Osteoblast (primary cell): ENCODE data around the gene RAB3B. TPM values are rescaled to one million over a fixed set of nuclear protein-coding genes. Genes with fewer than 3 reads are reported as not detected.

ENCODE experiments used
- DNase-seq: peaks from one replicate; pipeline ENCODE4 v3.0.0; 2011; ENCODE audit warnings: low spot score, mixed read lengths; ENCODE audit not compliant: insufficient read length; ENCODE audit errors: missing footprints
- H2AFZ ChIP-seq: 2 replicates; pipeline ENCODE4 v1.6.0; 2011; ENCODE audit warnings: mild to moderate bottlenecking, low read length
- H3K27ac ChIP-seq: 2 replicates; pipeline ENCODE4 v1.5.1; 2011; ENCODE audit warnings: mild to moderate bottlenecking, low read depth, low read length, moderate library complexity
- H3K27me3 ChIP-seq: 2 replicates; pipeline ENCODE4 v1.6.0; 2012; ENCODE audit warnings: mild to moderate bottlenecking, control low read depth, inconsistent platforms, low read length, moderate library complexity; ENCODE audit not compliant: insufficient read depth
- H3K36me3 ChIP-seq: 2 replicates; pipeline ENCODE4 v1.5.1; 2011; ENCODE audit warnings: mild to moderate bottlenecking, low read length, control low read depth, moderate library complexity; ENCODE audit not compliant: insufficient read depth
- H3K4me1 ChIP-seq: 2 replicates; pipeline ENCODE4 v1.5.1; 2011; ENCODE audit warnings: mild to moderate bottlenecking, low read length, control low read depth, moderate library complexity; ENCODE audit not compliant: insufficient read depth
- H3K4me2 ChIP-seq: 2 replicates; pipeline ENCODE4 v1.6.0; 2011; ENCODE audit warnings: mild to moderate bottlenecking, low read length; ENCODE audit not compliant: insufficient read depth
- H3K4me3 ChIP-seq: fragments of 200-600 bp; sonication (generic); 3 replicates; pipeline ENCODE4 v1.5.1; 2012; ENCODE audit warnings: mild to moderate bottlenecking, low read length, inconsistent platforms; ENCODE audit not compliant: insufficient read depth
- H3K79me2 ChIP-seq: 2 replicates; pipeline ENCODE4 v1.6.0; 2012; ENCODE audit warnings: mild to moderate bottlenecking, low read length, control low read depth, inconsistent platforms; ENCODE audit not compliant: insufficient read depth
- H3K9me3 ChIP-seq: 2 replicates; pipeline ENCODE4 v1.5.1; 2011; ENCODE audit warnings: low read depth, low read length, control low read depth
- H4K20me1 ChIP-seq: 2 replicates; pipeline ENCODE4 v1.6.0; 2012; ENCODE audit warnings: mild to moderate bottlenecking, low read length, control low read depth; ENCODE audit not compliant: insufficient read depth
- total RNA-seq: library from RNA; depleted of rRNA; stranded (reverse); fragments of >200 nt; gene quantifications from 2 replicates; pipeline ENCODE4 v1.2.3, GENCODE V29; 2012
- TF ChIP-seq, protein P1 (sequence below): IDR thresholded peaks from 2 replicates; pipeline ENCODE4 v1.5.1; 2011; ENCODE audit warnings: mild to moderate bottlenecking, low read depth, low read length, moderate library complexity; ENCODE audit errors: extremely low read depth

Gene RAB3B
- total RNA-seq, 1 donor = 14.5 TPM

DNA sequence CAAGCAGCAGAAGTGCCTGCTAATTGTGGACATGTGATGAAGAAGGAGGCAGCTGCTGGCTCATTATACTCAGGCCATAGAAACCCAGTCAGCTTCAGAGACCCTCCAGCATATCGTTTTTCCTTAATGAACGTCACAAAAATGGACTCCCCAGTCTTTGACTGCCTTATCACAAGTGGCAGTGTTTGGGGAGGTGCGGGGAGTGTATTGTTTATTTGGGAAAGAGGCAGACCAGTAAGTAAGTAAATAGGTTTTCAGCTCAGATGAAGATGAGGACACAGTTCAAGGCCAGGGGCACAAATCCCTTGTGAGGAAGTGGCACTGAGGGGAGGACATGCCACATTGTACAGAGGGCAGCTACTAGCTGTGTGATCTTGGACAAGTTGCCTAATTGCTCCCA is 68.5 kb downstream of the RAB3B start:
- no peaks in the 10 kb centered on the region for H4K20me1 ChIP-seq
- H3K79me2 ChIP-seq = no peaks in the 10 kb centered on the region
- H3K4me1 ChIP-seq = peaks cover 34% of the 10 kb centered on the region
- H2AFZ ChIP-seq = no peak overlapping the region
- no peaks in the 10 kb centered on the region for H3K27me3 ChIP-seq
- H3K27ac ChIP-seq = no peak overlapping the region
- no peaks in the 10 kb centered on the region for H3K36me3 ChIP-seq
- TF ChIP-seq, protein P1, sequence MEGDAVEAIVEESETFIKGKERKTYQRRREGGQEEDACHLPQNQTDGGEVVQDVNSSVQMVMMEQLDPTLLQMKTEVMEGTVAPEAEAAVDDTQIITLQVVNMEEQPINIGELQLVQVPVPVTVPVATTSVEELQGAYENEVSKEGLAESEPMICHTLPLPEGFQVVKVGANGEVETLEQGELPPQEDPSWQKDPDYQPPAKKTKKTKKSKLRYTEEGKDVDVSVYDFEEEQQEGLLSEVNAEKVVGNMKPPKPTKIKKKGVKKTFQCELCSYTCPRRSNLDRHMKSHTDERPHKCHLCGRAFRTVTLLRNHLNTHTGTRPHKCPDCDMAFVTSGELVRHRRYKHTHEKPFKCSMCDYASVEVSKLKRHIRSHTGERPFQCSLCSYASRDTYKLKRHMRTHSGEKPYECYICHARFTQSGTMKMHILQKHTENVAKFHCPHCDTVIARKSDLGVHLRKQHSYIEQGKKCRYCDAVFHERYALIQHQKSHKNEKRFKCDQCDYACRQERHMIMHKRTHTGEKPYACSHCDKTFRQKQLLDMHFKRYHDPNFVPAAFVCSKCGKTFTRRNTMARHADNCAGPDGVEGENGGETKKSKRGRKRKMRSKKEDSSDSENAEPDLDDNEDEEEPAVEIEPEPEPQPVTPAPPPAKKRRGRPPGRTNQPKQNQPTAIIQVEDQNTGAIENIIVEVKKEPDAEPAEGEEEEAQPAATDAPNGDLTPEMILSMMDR = no peak
- no peaks in the 10 kb centered on the region for H3K9me3 ChIP-seq
- no peak for DNase-seq
- no peak overlapping the region for H3K4me2 ChIP-seq
- H3K4me3 ChIP-seq = no peak overlapping the region

DNA sequence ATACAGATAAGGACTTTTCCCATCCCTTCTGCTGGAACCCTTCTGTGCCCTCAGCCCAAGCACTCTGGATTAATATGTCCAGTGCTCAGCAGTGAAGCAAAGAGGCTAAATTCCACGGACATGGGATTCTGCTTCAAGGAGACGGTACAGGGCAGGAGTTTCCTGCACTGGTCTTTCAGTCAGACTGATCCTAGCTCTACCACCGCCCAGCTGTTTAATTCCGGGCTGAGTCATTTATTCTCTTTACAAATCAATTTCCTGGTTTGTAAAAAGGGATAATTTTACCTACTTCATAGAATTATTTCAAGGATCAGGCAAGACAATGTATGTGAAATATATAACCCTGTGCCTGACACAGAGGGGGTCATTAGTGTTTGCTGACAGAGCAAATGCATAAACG is 70.4 kb downstream of the RAB3B start:
- Histone ChIP-seq H3K4me2 (no peak overlapping the region), H3K4me1 (peaks cover 26% of the 10 kb centered on the region)
- DNase-seq = no peak

GRCh38 chr1:51919684-51920083 is 70.8 kb downstream of the RAB3B start:
- H3K4me1 ChIP-seq = peaks cover 22% of the 10 kb centered on the region
- no peak overlapping the region for H3K4me2 ChIP-seq
- TF ChIP-seq, protein P1 = no peak
- H4K20me1 ChIP-seq = no peaks in the 10 kb centered on the region
- H3K36me3 ChIP-seq = no peaks in the 10 kb centered on the region
- H3K4me3 ChIP-seq = no peak overlapping the region
- no peak for DNase-seq
- no peak overlapping the region for H3K27ac ChIP-seq
- H2AFZ ChIP-seq = no peak overlapping the region
- H3K79me2 ChIP-seq = no peaks in the 10 kb centered on the region
- H3K9me3 ChIP-seq = no peaks in the 10 kb centered on the region
- H3K27me3 ChIP-seq = no peaks in the 10 kb centered on the region

More for the DNA sequence above, 70.4 kb downstream of the RAB3B start:
- Histone ChIP-seq H3K36me3 (no peaks in the 10 kb centered on the region), H3K27ac (no peak overlapping the region), H4K20me1 (no peaks in the 10 kb centered on the region), H3K9me3 (no peaks in the 10 kb centered on the region), H3K4me3 (no peak overlapping the region), H2AFZ (no peak overlapping the region), H3K27me3 (no peaks in the 10 kb centered on the region), H3K79me2 (no peaks in the 10 kb centered on the region)
- TF ChIP-seq, protein P1 = no peak

DNA sequence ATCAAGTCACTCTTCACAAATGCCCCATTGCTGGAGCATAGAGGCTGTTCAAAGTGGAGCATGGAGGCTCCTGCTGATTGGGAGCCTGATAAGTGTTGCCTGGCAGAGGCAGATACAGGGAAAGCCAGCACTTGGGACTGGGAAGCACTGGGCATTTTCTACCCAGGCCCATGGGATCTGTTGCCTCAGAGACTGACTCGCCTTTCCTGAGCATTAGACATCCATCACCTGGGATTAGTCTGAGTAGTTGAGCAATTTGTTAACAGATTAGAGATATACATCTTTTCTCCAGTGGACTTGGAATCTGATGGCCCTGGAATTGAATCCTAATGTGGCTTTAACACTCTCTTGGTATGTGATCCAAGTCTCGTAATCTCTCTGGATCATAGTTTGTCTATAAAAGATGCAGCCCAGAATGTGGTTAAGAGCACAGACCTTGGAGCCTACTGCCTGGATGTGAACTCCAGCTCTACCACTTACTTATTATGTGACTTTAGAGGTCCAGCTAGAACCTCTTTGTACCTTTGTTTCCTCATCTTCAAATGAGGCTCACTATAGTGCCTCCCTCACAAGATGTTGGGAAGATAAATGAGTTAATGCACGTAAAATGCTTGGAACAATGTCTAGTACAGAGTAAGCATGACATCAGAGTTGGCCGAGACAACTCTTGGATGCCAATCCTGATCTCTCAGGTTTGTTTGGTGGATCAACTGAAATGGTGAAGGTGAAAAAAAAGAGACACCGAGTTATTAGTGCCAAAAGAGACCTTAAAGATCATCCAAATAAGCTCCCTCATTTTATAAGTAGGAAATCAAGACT is 73.7 kb downstream of the RAB3B start:
- Histone ChIP-seq H2AFZ (no peak overlapping the region), H3K4me3 (no peak overlapping the region), H3K27ac (peak overlapping the region; percentile 24), H3K9me3 (no peaks in the 10 kb centered on the region), H3K79me2 (no peaks in the 10 kb centered on the region), H4K20me1 (no peaks in the 10 kb centered on the region), H3K36me3 (no peaks in the 10 kb centered on the region), H3K4me2 (peak overlapping the region; percentile 4), H3K4me1 (peaks cover 12% of the 10 kb centered on the region), H3K27me3 (no peaks in the 10 kb centered on the region)
- TF ChIP-seq, protein P1 = no peak
- DNase-seq = no peak
